ENCODE data around the gene KDR.

Gene KDR

GRCh38 chr4:55157559-55158277, 32.3 kb upstream of the KDR start:
- H3K27me3 ChIP-seq (ENCODE audit: control insufficient read depth in 5 of 5, insufficient read depth in 4 of 5, low read length in 5 of 5), result peaks cover 0 to 10% (median 3%) of the 10 kb centered on the region in 5 donors
- no peak overlapping the region for H3K9ac ChIP-seq (ENCODE audit: low read length in 5 of 5)
- no peak overlapping the region for H3K27ac ChIP-seq (ENCODE audit: low read depth, low read length)
- H3K4me1 ChIP-seq (ENCODE audit: control insufficient read depth in 5 of 5, insufficient read depth in 5 of 5, low read length in 5 of 5), result no peaks in the 10 kb centered on the region
- no peaks in the 10 kb centered on the region for H3K36me3 ChIP-seq (ENCODE audit: control insufficient read depth in 5 of 5, insufficient read depth in 5 of 5, low read length in 5 of 5)
- peak overlapping the region in 3 of 5 donors; percentile 33 to 48 (median 38) for H3K4me3 ChIP-seq (ENCODE audit: low read depth in 1 of 5, low read length in 5 of 5)
- peaks cover 0 to 2% (median 0%) of the 10 kb centered on the region in 5 donors for H3K9me3 ChIP-seq (ENCODE audit: control insufficient read depth in 5 of 5, low read length in 5 of 5)

GRCh38 chr4:55154933-55155332, 29.5 kb upstream of the KDR start:
- H3K4me1 ChIP-seq (ENCODE audit: control insufficient read depth in 5 of 5, insufficient read depth in 5 of 5, low read length in 5 of 5), result no peaks in the 10 kb centered on the region
- H3K36me3 ChIP-seq (ENCODE audit: control insufficient read depth in 5 of 5, insufficient read depth in 5 of 5, low read length in 5 of 5), result no peaks in the 10 kb centered on the region
- H3K27ac ChIP-seq (ENCODE audit: low read depth, low read length), result no peak overlapping the region
- H3K4me3 ChIP-seq (ENCODE audit: low read depth in 1 of 5, low read length in 5 of 5), result no peak overlapping the region
- peaks cover 0 to 10% (median 3%) of the 10 kb centered on the region in 5 donors for H3K27me3 ChIP-seq (ENCODE audit: control insufficient read depth in 5 of 5, insufficient read depth in 4 of 5, low read length in 5 of 5)
- peaks cover 0 to 2% (median 0%) of the 10 kb centered on the region in 5 donors for H3K9me3 ChIP-seq (ENCODE audit: control insufficient read depth in 5 of 5, low read length in 5 of 5)
- H3K9ac ChIP-seq (ENCODE audit: low read length in 5 of 5), result no peak overlapping the region

- H3K4me1 ChIP-seq (ENCODE audit: control insufficient read depth in 5 of 5, insufficient read depth in 5 of 5, low read length in 5 of 5), result no peaks in the 10 kb centered on the region
- H3K27ac ChIP-seq (ENCODE audit: low read depth, low read length), result no peak overlapping the region
- no peak overlapping the region for H3K4me3 ChIP-seq (ENCODE audit: low read depth in 1 of 5, low read length in 5 of 5)
- H3K9ac ChIP-seq (ENCODE audit: low read length in 5 of 5), result no peak overlapping the region
- H3K27me3 ChIP-seq (ENCODE audit: control insufficient read depth in 5 of 5, insufficient read depth in 4 of 5, low read length in 5 of 5), result peaks cover 0 to 10% (median 3%) of the 10 kb centered on the region in 5 donors
- H3K36me3 ChIP-seq (ENCODE audit: control insufficient read depth in 5 of 5, insufficient read depth in 5 of 5, low read length in 5 of 5), result no peaks in the 10 kb centered on the region
- H3K9me3 ChIP-seq (ENCODE audit: control insufficient read depth in 5 of 5, low read length in 5 of 5), result peaks cover 0 to 2% (median 0%) of the 10 kb centered on the region in 5 donors
Observed at GRCh38 chr4:55154290-55154880, 29.0 kb upstream of the KDR start.

- H3K36me3 ChIP-seq (ENCODE audit: control insufficient read depth in 5 of 5, insufficient read depth in 5 of 5, low read length in 5 of 5), result no peaks in the 10 kb centered on the region
- no peaks in the 10 kb centered on the region for H3K27me3 ChIP-seq (ENCODE audit: control insufficient read depth in 5 of 5, insufficient read depth in 4 of 5, low read length in 5 of 5)
- no peaks in the 10 kb centered on the region for H3K9me3 ChIP-seq (ENCODE audit: control insufficient read depth in 5 of 5, low read length in 5 of 5)
- no peak overlapping the region for H3K9ac ChIP-seq (ENCODE audit: low read length in 5 of 5)
- no peaks in the 10 kb centered on the region for H3K4me1 ChIP-seq (ENCODE audit: control insufficient read depth in 5 of 5, insufficient read depth in 5 of 5, low read length in 5 of 5)
- H3K27ac ChIP-seq (ENCODE audit: low read depth, low read length), result no peak overlapping the region
- no peak overlapping the region for H3K4me3 ChIP-seq (ENCODE audit: low read depth in 1 of 5, low read length in 5 of 5)
Observed at GRCh38 chr4:55143858-55144257, 18.5 kb upstream of the KDR start.

GRCh38 chr4:55138367-55138766, 13.0 kb upstream of the KDR start:
- H3K27me3 ChIP-seq (ENCODE audit: control insufficient read depth in 5 of 5, insufficient read depth in 4 of 5, low read length in 5 of 5), result no peaks in the 10 kb centered on the region
- H3K9me3 ChIP-seq (ENCODE audit: control insufficient read depth in 5 of 5, low read length in 5 of 5), result no peaks in the 10 kb centered on the region
- no peak overlapping the region for H3K4me3 ChIP-seq (ENCODE audit: low read depth in 1 of 5, low read length in 5 of 5)
- H3K4me1 ChIP-seq (ENCODE audit: control insufficient read depth in 5 of 5, insufficient read depth in 5 of 5, low read length in 5 of 5), result no peaks in the 10 kb centered on the region
- H3K36me3 ChIP-seq (ENCODE audit: control insufficient read depth in 5 of 5, insufficient read depth in 5 of 5, low read length in 5 of 5), result no peaks in the 10 kb centered on the region
- H3K27ac ChIP-seq (ENCODE audit: low read depth, low read length), result no peak overlapping the region
- H3K9ac ChIP-seq (ENCODE audit: low read length in 5 of 5), result no peak overlapping the region

GRCh38 chr4:55136634-55137033, 11.2 kb upstream of the KDR start:
- H3K4me1 ChIP-seq (ENCODE audit: control insufficient read depth in 5 of 5, insufficient read depth in 5 of 5, low read length in 5 of 5), result no peaks in the 10 kb centered on the region
- H3K27ac ChIP-seq (ENCODE audit: low read depth, low read length), result no peak overlapping the region
- H3K9me3 ChIP-seq (ENCODE audit: control insufficient read depth in 5 of 5, low read length in 5 of 5), result no peaks in the 10 kb centered on the region
- H3K9ac ChIP-seq (ENCODE audit: low read length in 5 of 5), result no peak overlapping the region
- no peaks in the 10 kb centered on the region for H3K27me3 ChIP-seq (ENCODE audit: control insufficient read depth in 5 of 5, insufficient read depth in 4 of 5, low read length in 5 of 5)
- H3K4me3 ChIP-seq (ENCODE audit: low read depth in 1 of 5, low read length in 5 of 5), result no peak overlapping the region
- no peaks in the 10 kb centered on the region for H3K36me3 ChIP-seq (ENCODE audit: control insufficient read depth in 5 of 5, insufficient read depth in 5 of 5, low read length in 5 of 5)

GRCh38 chr4:55133951-55134350, 8.6 kb upstream of the KDR start:
- Histone ChIP-seq H3K4me1 (ENCODE audit: control insufficient read depth in 5 of 5, insufficient read depth in 5 of 5, low read length in 5 of 5) (no peaks in the 10 kb centered on the region), H3K36me3 (ENCODE audit: control insufficient read depth in 5 of 5, insufficient read depth in 5 of 5, low read length in 5 of 5) (no peaks in the 10 kb centered on the region), H3K27ac (ENCODE audit: low read depth, low read length) (no peak overlapping the region), H3K27me3 (ENCODE audit: control insufficient read depth in 5 of 5, insufficient read depth in 4 of 5, low read length in 5 of 5) (no peaks in the 10 kb centered on the region), H3K9me3 (ENCODE audit: control insufficient read depth in 5 of 5, low read length in 5 of 5) (no peaks in the 10 kb centered on the region), H3K9ac (ENCODE audit: low read length in 5 of 5) (no peak overlapping the region), H3K4me3 (ENCODE audit: low read depth in 1 of 5, low read length in 5 of 5) (no peak overlapping the region)

- Histone ChIP-seq H3K27ac (ENCODE audit: low read depth, low read length) (no peak overlapping the region), H3K4me1 (ENCODE audit: control insufficient read depth in 5 of 5, insufficient read depth in 5 of 5, low read length in 5 of 5) (no peaks in the 10 kb centered on the region), H3K36me3 (ENCODE audit: control insufficient read depth in 5 of 5, insufficient read depth in 5 of 5, low read length in 5 of 5) (no peaks in the 10 kb centered on the region), H3K27me3 (ENCODE audit: control insufficient read depth in 5 of 5, insufficient read depth in 4 of 5, low read length in 5 of 5) (no peaks in the 10 kb centered on the region), H3K4me3 (ENCODE audit: low read depth in 1 of 5, low read length in 5 of 5) (no peak overlapping the region), H3K9ac (ENCODE audit: low read length in 5 of 5) (no peak overlapping the region), H3K9me3 (ENCODE audit: control insufficient read depth in 5 of 5, low read length in 5 of 5) (no peaks in the 10 kb centered on the region)
Observed at GRCh38 chr4:55132775-55133174, 7.4 kb upstream of the KDR start.

GRCh38 chr4:55127521-55127920, 2.1 kb upstream of the KDR start:
- peaks cover 0 to 16% (median 12%) of the 10 kb centered on the region in 5 donors for H3K27me3 ChIP-seq (ENCODE audit: control insufficient read depth in 5 of 5, insufficient read depth in 4 of 5, low read length in 5 of 5)
- H3K36me3 ChIP-seq (ENCODE audit: control insufficient read depth in 5 of 5, insufficient read depth in 5 of 5, low read length in 5 of 5), result no peaks in the 10 kb centered on the region
- H3K9ac ChIP-seq (ENCODE audit: low read length in 5 of 5), result no peak overlapping the region
- no peak overlapping the region for H3K27ac ChIP-seq (ENCODE audit: low read depth, low read length)
- peaks cover 0 to 18% (median 16%) of the 10 kb centered on the region in 5 donors for H3K4me1 ChIP-seq (ENCODE audit: control insufficient read depth in 5 of 5, insufficient read depth in 5 of 5, low read length in 5 of 5)
- H3K9me3 ChIP-seq (ENCODE audit: control insufficient read depth in 5 of 5, low read length in 5 of 5), result no peaks in the 10 kb centered on the region
- no peak overlapping the region for H3K4me3 ChIP-seq (ENCODE audit: low read depth in 1 of 5, low read length in 5 of 5)

- H3K9ac ChIP-seq (ENCODE audit: low read length in 5 of 5), result no peak overlapping the region
- no peaks in the 10 kb centered on the region for H3K9me3 ChIP-seq (ENCODE audit: control insufficient read depth in 5 of 5, low read length in 5 of 5)
- H3K4me1 ChIP-seq (ENCODE audit: control insufficient read depth in 5 of 5, insufficient read depth in 5 of 5, low read length in 5 of 5), result peaks cover 0 to 18% (median 16%) of the 10 kb centered on the region in 5 donors
- no peaks in the 10 kb centered on the region for H3K36me3 ChIP-seq (ENCODE audit: control insufficient read depth in 5 of 5, insufficient read depth in 5 of 5, low read length in 5 of 5)
- no peak overlapping the region for H3K4me3 ChIP-seq (ENCODE audit: low read depth in 1 of 5, low read length in 5 of 5)
- peaks cover 0 to 16% (median 12%) of the 10 kb centered on the region in 5 donors for H3K27me3 ChIP-seq (ENCODE audit: control insufficient read depth in 5 of 5, insufficient read depth in 4 of 5, low read length in 5 of 5)
- no peak overlapping the region for H3K27ac ChIP-seq (ENCODE audit: low read depth, low read length)
Observed at GRCh38 chr4:55127053-55127452, 1.7 kb upstream of the KDR start.

All from subcutaneous abdominal adipose tissue (tissue), 5 donors.